PC-9 (cell line): ENCODE measurements around the gene AGAP1.

Experiments
- CTCF ChIP-seq: fragments of 200-600 bp; sonication (generic); conservative IDR thresholded peaks from 2 replicates; pipeline ENCODE4 v1.6.1; 2017; ENCODE audit warnings: mixed run types, antibody characterized with exemption, mild to moderate bottlenecking, moderate library complexity
- EZH2 ChIP-seq: fragments of 200-600 bp; sonication (generic); IDR thresholded peaks from 2 replicates; pipeline ENCODE4 v1.8.0; 2017; ENCODE audit warnings: antibody characterized with exemption, low read depth

GRCh38 chr2:235901243-235901642 lies 407.4 kb downstream of the AGAP1 start:
- TF ChIP-seq CTCF = no peak
- TF ChIP-seq EZH2 = no peak
